Kidney tubule cell (primary cell): ENCODE data around the gene KNSTRN.

ENCODE experiments used
- DNase-seq: peaks from one replicate; pipeline ENCODE4 v3.0.0-alpha.2; 2018; ENCODE audit warnings: low spot score

Gene KNSTRN

DNA sequence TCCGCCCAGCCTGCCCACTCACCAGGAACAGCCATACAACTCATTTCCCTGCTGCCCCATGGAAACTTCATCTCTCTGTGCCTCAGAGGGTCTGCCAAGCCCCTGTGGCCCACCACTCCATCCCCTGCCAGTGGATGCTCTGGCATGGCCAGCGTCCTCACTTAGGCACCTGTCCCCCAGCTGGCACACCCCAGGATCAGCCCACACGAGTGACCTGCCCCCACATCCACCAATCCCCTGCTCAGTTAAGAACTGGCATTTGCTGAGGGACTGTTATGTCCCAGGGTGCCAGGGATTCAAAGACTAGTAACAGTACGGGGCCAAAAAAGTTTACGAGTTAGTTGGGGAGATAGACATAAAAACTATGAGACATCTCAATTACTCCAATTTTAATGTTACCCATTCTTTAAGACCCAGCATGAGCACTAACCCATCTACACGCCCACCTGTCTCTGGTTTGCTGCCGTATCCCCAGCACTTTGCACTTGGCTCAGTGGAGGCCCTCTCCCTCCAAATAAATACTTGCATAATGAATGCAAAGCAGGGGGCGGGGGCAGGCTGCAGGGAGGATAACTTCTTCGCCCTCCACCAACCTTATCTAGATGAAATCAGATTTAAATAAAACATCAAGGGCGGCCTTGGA is 46.7 kb downstream of the KNSTRN start:
- DNase-seq = no peak

DNA sequence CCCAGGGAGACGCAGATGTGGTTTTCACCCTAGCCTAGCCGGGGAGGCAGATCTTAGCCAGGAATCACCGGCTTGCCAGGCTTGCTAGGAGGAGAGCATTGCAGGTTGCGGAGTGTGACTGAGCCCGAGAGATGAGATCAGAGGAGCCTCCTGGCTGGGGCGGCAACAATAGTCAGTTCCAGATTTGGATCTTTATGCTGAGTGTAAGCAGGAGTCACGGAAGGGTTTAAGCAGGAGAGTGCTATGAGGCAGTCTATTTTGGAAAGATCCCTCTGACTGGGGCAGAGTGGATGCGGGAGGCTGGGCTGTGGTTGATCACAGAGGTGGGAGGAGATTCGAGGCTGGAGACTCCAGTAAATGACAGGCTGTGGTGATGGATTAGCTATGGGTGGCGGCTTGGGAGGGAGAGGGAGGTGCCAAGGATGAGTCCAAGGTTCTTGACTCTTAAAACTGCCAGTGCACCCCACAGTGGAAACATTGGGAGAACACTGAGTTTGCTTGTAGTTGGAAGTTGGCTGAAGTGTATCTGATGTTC is 47.8 kb downstream of the KNSTRN start:
- DNase-seq = peak; percentile 29

GRCh38 chr15:40435023-40435709 is 52.6 kb downstream of the KNSTRN start:
- no peak for DNase-seq

DNA sequence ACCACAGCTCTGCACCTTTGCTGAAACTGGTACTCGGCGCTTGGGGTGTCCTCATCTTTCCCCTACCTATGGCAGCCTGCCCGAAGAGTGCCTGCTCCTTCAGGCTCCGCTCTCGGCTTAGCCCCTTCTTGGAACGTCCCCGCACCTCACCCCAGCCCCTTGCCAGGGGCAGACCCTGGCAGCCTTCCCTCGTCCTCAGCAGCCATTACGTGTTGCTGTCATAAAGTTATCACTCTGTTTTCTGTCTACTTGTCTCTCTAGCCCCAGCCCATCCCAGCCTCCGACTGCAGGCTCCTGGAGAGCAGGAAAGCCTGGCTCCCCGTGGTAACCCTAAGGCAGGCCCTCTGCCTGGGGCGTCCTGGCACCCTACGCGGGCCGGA is 53.2 kb downstream of the KNSTRN start:
- DNase-seq = no peak

DNA sequence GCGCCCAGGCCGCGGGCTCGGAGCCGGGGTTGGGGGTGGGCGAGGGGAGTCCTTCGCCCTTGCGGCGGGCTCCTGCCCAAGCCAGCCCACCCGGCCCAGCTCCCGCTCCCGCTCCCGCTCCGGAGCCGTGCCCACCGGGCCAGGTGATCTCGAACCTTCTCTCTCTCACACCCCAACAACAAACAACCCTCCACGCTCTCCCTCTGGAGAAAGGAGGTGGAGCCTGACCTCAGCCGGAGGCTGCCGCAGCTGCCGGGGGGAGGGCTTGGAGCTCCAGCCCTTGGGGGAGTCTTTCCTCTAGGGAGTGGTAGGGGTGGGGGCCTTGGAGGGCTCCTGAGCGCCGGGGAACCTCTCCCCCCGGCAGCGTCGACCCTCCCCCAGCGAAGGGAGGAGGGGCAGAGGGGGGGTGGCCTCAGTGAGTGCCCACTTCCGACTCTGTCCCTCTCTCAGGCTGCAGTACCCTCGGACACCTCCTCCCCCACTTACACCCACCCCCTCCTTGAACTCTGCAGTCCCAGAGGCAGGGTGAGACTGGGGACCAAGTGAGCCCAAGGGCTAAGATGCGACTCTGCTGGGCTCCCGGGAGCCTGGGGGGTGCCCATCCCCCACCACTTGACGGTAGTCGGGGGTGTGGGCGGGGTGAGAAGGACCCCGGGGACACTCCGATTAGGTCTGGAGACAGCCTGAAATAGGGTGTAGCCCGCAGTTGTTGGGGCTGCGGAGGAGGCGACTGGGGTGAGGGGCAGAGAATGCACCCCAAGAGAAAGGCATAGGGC is 53.8 kb downstream of the KNSTRN start:
- no peak for DNase-seq

- no peak for DNase-seq
These were observed 54.6 kb downstream of the KNSTRN start for GRCh38 chr15:40436892-40437751.

- DNase-seq = no peak
These were observed 55.5 kb downstream of the KNSTRN start for GRCh38 chr15:40437752-40438687.

- no peak for DNase-seq
These were observed 56.2 kb downstream of the KNSTRN start for GRCh38 chr15:40438712-40439111.

- no peak for DNase-seq
These were observed 57.0 kb downstream of the KNSTRN start for GRCh38 chr15:40439461-40439959.

GRCh38 chr15:40439960-40440742 is 57.6 kb downstream of the KNSTRN start:
- peak; percentile 49 for DNase-seq

GRCh38 chr15:40440743-40441564 is 58.4 kb downstream of the KNSTRN start, which contains the start of gene BAHD1:
TSS of gene BAHD1 (plus strand) at chr15:40440953. CDS start at chr15:40458465, 17,512 bp downstream.
- peak; percentile 95 for DNase-seq

DNA sequence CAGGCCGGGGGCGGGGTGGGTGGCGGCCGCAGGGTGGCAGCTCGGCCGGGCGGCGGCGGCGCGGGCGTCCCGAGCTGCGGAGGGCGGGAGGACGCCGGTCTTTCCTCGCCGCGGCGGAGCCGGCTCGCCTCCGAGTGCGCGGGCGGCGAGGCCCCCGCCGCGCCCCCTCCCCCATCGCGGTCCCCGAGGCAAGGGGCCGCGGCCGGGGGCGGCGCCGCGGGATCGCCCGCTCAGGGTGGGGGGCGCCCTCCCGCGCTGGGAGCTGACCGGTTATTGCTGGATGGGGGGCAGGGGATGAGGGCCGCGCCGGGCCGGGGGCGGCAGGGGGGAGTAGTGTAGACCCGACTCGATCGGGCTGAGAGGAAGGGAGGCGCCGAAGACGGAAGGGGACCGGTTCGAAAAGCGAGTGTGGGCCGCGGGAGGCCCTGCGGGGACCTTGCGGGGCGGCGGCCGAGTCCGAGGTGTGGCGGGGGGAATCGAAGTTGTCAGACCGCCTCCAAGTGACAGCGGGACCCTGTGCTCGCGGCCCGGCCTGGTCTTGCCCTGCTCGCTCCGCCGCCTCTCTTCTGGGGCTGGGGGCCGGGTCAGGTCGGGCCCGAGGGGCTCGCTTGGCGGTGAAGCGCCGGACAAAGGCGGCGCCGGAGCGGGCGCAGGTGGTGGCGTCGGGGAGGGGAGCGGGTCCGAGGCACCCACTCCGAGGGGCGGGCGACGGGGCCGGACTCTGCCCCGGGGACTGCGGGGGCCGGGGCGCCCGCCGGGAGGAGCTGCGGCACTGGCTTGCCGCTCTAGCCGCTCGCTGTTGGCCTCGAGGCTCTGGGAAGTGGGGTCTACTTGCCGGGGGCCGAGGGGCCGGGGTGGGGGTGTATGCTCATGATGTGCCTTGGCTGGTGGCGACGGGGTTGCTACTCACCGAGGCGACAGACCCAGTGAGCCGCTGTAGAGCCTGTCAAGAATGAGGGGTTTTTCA is 59.3 kb downstream of the KNSTRN start:
- peak; percentile 13 for DNase-seq

DNA sequence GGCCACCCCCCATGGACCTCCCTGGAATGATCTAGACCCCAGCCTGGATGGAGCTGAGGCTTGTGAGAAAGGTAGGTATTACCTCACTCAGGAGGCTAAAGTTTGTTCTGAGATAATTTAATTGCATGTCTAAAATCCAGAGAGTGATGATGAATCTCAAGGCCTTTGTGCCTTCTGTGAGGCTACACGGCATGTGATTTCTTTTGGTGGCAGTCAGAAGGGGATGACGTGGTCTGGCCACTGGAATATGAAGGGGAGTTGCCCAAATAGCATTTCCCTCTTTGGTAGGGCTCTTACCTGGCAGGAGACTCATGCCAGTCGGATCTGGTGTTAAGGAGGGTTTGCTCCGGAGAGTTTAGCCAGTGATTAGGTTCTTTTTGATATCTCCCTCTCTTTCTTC is 60.7 kb downstream of the KNSTRN start:
- DNase-seq = peak; percentile 39

DNA sequence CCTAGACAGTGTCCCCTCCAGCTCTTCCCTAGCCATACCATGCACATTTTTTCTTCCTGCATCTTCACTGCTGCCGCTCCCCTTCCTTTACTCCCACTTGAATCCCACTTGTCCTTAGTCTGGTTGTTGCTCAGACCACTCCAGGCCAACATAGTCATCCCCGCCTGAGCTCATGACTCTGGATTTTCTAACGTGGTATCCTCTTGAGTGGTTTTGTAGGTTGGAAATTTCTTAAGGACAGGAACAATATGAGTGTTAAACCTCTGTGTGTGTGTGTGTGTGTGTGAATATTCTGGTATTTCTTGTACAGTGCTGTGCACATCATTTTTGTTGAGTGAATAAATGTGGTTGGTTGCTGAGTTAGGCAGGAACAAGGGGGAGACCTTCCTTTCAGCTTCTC is 61.3 kb downstream of the KNSTRN start:
- DNase-seq = peak; percentile 18
